ENCODE data around the gene HES3.

GRCh38 chr1:6274622-6275139 lies 30.7 kb downstream of the HES3 start:
- TF ChIP-seq, protein P1, sequence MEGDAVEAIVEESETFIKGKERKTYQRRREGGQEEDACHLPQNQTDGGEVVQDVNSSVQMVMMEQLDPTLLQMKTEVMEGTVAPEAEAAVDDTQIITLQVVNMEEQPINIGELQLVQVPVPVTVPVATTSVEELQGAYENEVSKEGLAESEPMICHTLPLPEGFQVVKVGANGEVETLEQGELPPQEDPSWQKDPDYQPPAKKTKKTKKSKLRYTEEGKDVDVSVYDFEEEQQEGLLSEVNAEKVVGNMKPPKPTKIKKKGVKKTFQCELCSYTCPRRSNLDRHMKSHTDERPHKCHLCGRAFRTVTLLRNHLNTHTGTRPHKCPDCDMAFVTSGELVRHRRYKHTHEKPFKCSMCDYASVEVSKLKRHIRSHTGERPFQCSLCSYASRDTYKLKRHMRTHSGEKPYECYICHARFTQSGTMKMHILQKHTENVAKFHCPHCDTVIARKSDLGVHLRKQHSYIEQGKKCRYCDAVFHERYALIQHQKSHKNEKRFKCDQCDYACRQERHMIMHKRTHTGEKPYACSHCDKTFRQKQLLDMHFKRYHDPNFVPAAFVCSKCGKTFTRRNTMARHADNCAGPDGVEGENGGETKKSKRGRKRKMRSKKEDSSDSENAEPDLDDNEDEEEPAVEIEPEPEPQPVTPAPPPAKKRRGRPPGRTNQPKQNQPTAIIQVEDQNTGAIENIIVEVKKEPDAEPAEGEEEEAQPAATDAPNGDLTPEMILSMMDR (IDR thresholded peaks at IDR 0.05; ENCODE audit: low read depth, low read length), result no peak
- TF ChIP-seq POLR2A (IDR thresholded peaks at IDR 0.05; ENCODE audit: extremely low read depth, insufficient read length), result no peak
- TF ChIP-seq, protein P2, sequence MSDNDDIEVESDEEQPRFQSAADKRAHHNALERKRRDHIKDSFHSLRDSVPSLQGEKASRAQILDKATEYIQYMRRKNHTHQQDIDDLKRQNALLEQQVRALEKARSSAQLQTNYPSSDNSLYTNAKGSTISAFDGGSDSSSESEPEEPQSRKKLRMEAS (IDR thresholded peaks at IDR 0.05; ENCODE audit: low read depth, low read length), result no peak
